Measurements from ENCODE around the gene GPAT3. TPM values are rescaled to one million over a fixed set of nuclear protein-coding genes. Genes with fewer than 3 reads are reported as not detected.
"Not testable (repeated sequence)": the region's sequence is repeated elsewhere in the genome, so short reads cannot be mapped to it uniquely, and the experiment has no call there.

GPAT3 gene
- total and polyA plus RNA-seq, 3 donors from 2014 or later = 5.7 to 16.2 (median 6.4) TPM

GRCh38 chr4:83617371-83618035, 81.6 kb downstream of the GPAT3 start:
- H3K9me3 ChIP-seq = no peaks in the 10 kb centered on the region
- H3K4me3 ChIP-seq = no peak overlapping the region
- H3K36me3 ChIP-seq (ENCODE audit: low read depth, missing control alignments) = no peaks in the 10 kb centered on the region
- no peak for TF ChIP-seq CTCF (IDR thresholded peaks at IDR 0.05)
- TF ChIP-seq POLR2A (IDR thresholded peaks at IDR 0.05) = no peak
- no peak for DNase-seq
- H3K27me3 ChIP-seq = no peaks in the 10 kb centered on the region
- no peak overlapping the region for H3K27ac ChIP-seq
- intact Hi-C loops (cut with DNase I; ENCODE audit: low total_unique reads) = no loop called here
- WGBS, 2 donors = 63 to 66% methylated on average over 6 of the region's 6 CpGs
- H3K4me1 ChIP-seq = no peaks in the 10 kb centered on the region

GRCh38 chr4:83618431-83618830, 82.5 kb downstream of the GPAT3 start:
- 21 to 43% methylated on average over 4 of the region's 4 CpGs for WGBS, 2 donors
- DNase-seq = no peak
- no peak for TF ChIP-seq CTCF (IDR thresholded peaks at IDR 0.05)
- no peak for TF ChIP-seq POLR2A (IDR thresholded peaks at IDR 0.05)
- Histone ChIP-seq H3K27me3 (no peaks in the 10 kb centered on the region), H3K27ac (no peak overlapping the region), H3K4me3 (no peak overlapping the region), H3K9me3 (no peaks in the 10 kb centered on the region), H3K4me1 (no peaks in the 10 kb centered on the region), H3K36me3 (ENCODE audit: low read depth, missing control alignments) (no peaks in the 10 kb centered on the region)
- intact Hi-C loops (cut with DNase I; ENCODE audit: low total_unique reads) = no loop called here

GRCh38 chr4:83618991-83619645, 83.2 kb downstream of the GPAT3 start:
- no peak overlapping the region for H3K27ac ChIP-seq
- intact Hi-C loops (cut with DNase I; ENCODE audit: low total_unique reads) = no loop called here
- no peaks in the 10 kb centered on the region for H3K27me3 ChIP-seq
- no peak for TF ChIP-seq POLR2A (IDR thresholded peaks at IDR 0.05)
- TF ChIP-seq CTCF (IDR thresholded peaks at IDR 0.05) = no peak
- H3K36me3 ChIP-seq (ENCODE audit: low read depth, missing control alignments) = no peaks in the 10 kb centered on the region
- DNase-seq = no peak
- no peak overlapping the region for H3K4me3 ChIP-seq
- WGBS, 2 donors = 66 to 81% methylated on average over 4 of the region's 4 CpGs
- no peaks in the 10 kb centered on the region for H3K9me3 ChIP-seq
- H3K4me1 ChIP-seq = no peaks in the 10 kb centered on the region

DNA sequence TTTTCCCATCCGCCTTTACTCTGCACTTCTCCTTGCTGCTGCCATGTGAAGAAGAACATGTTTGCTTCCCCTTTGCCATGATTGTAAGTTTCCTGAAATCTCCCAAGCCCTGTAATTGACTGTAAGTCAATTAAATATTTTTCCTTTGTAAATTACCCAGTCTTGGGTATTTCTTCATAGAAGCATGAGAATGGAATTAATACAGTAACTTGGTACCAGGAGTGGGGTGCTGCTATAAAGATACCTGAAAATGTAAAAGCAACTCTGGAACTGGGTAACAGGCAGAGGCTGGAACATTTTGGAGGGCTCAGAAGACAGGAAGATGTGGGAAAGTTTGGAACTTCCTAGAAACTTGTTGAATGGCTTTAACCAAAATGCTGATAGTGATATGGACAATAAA, 86.2 kb downstream of the GPAT3 start:
- H3K27ac ChIP-seq; H3K9me3 ChIP-seq; intact Hi-C loops (cut with DNase I; ENCODE audit: low total_unique reads); H3K4me1 ChIP-seq; H3K27me3 ChIP-seq; H3K36me3 ChIP-seq (ENCODE audit: low read depth, missing control alignments); H3K4me3 ChIP-seq; DNase-seq: not testable (repeated sequence)
- 73 to 89% methylated on average over 1 of the region's 1 CpG for WGBS, 2 donors

- TF ChIP-seq CTCF (IDR thresholded peaks at IDR 0.05) = no peak
- TF ChIP-seq POLR2A (IDR thresholded peaks at IDR 0.05) = no peak
- intact Hi-C loops (cut with DNase I; ENCODE audit: low total_unique reads) = no loop called here
- 65 to 75% methylated on average over 1 of the region's 1 CpG for WGBS, 2 donors
- Histone ChIP-seq H3K36me3 (ENCODE audit: low read depth, missing control alignments) (no peaks in the 10 kb centered on the region), H3K4me3 (no peak overlapping the region), H3K4me1 (peaks cover 7% of the 10 kb centered on the region), H3K27me3 (no peaks in the 10 kb centered on the region), H3K9me3 (no peaks in the 10 kb centered on the region), H3K27ac (no peak overlapping the region)
- no peak for DNase-seq
Measured at GRCh38 chr4:83625821-83626220, 89.9 kb downstream of the GPAT3 start.

All from testis (tissue), 3 donors.